ENCODE results near the gene CD48. TPM values are rescaled to one million over a fixed set of nuclear protein-coding genes. Genes with fewer than 3 reads are reported as not detected.

CD48 gene
- total and polyA plus RNA-seq, 4 donors, result 2.5 to 10.0 (median 5.1) TPM

DNA sequence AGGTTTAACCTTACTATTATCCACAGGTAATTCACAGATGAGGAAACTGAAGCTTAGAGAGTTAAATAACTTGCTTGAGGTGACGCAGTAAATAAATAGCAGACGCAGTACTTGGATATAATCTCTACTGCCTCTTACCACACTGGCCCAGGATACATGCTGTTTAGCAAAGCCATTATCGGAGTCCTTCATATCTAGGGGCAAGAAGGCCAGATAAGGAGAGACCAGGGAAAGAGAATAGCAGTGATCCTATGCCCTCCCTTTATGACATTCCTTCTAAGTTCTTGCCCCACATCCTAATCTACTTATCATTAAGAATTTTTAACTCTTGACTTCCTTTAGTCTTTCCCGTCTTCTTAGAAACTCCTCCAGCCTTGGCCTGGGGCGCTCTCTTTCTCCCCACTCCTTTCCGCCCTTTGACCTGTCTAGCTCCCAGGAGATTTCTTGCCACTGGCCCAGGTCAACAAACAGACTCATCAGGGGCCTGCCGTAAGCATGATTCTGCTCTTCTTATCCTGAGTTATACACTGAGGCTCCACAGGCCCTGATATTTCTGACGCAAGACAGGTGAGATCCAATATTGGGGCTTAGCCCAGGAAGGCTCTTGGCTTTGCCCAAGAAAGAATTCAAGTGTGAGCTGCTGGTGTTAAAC is 53.3 kb downstream of the CD48 start:
- Histone ChIP-seq H3K9me3 (ENCODE audit: control insufficient read depth in 4 of 4, low read length in 3 of 4) (no peaks in the 10 kb centered on the region), H3K4me3 (ENCODE audit: low read depth in 1 of 3, low read length in 3 of 3) (no peak overlapping the region), H3K27ac (ENCODE audit: low read depth in 1 of 2, low read length in 2 of 2) (no peak overlapping the region), H3K4me1 (ENCODE audit: control insufficient read depth in 4 of 4, insufficient read depth in 4 of 4, low read length in 3 of 4) (no peaks in the 10 kb centered on the region), H3K27me3 (ENCODE audit: control insufficient read depth in 4 of 4, insufficient read depth in 4 of 4, low read length in 3 of 4) (no peaks in the 10 kb centered on the region), H3K36me3 (ENCODE audit: control insufficient read depth in 4 of 4, insufficient read depth in 3 of 4, low read depth in 1 of 4, low read length in 3 of 4) (no peaks in the 10 kb centered on the region), H3K9ac (ENCODE audit: low read depth in 1 of 2, low read length in 2 of 2) (no peak overlapping the region)
- TF ChIP-seq, protein P1, sequence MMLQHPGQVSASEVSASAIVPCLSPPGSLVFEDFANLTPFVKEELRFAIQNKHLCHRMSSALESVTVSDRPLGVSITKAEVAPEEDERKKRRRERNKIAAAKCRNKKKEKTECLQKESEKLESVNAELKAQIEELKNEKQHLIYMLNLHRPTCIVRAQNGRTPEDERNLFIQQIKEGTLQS (IDR thresholded peaks at IDR 0.05), result no peak
- TF ChIP-seq TAF1 (conservative IDR thresholded peaks at IDR 0.05), result no peak
- TF ChIP-seq, protein P2, sequence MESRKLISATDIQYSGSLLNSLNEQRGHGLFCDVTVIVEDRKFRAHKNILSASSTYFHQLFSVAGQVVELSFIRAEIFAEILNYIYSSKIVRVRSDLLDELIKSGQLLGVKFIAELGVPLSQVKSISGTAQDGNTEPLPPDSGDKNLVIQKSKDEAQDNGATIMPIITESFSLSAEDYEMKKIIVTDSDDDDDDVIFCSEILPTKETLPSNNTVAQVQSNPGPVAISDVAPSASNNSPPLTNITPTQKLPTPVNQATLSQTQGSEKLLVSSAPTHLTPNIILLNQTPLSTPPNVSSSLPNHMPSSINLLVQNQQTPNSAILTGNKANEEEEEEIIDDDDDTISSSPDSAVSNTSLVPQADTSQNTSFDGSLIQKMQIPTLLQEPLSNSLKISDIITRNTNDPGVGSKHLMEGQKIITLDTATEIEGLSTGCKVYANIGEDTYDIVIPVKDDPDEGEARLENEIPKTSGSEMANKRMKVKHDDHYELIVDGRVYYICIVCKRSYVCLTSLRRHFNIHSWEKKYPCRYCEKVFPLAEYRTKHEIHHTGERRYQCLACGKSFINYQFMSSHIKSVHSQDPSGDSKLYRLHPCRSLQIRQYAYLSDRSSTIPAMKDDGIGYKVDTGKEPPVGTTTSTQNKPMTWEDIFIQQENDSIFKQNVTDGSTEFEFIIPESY (IDR thresholded peaks at IDR 0.05), result no peak
- no peak for TF ChIP-seq SP1 (IDR thresholded peaks at IDR 0.05)
- TF ChIP-seq, protein P3, sequence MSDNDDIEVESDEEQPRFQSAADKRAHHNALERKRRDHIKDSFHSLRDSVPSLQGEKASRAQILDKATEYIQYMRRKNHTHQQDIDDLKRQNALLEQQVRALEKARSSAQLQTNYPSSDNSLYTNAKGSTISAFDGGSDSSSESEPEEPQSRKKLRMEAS (IDR thresholded peaks at IDR 0.05), result no peak
- TF ChIP-seq YY1 (IDR thresholded peaks at IDR 0.05), result no peak
- TF ChIP-seq NR2F2 (IDR thresholded peaks at IDR 0.05), result no peak
- no peak for TF ChIP-seq HNF4A (conservative IDR thresholded peaks at IDR 0.05)
- no peak for TF ChIP-seq JUND (IDR thresholded peaks at IDR 0.05)
- TF ChIP-seq RXRA (IDR thresholded peaks at IDR 0.05), result no peak
- TF ChIP-seq GABPA (IDR thresholded peaks at IDR 0.05 in 1 of 2, conservative IDR thresholded peaks at IDR 0.05 in 1 of 2), result no peak
- no peak for TF ChIP-seq HNF4G (IDR thresholded peaks at IDR 0.05)
- TF ChIP-seq FOXA1 (IDR thresholded peaks at IDR 0.05), result no peak
- TF ChIP-seq, protein P4, sequence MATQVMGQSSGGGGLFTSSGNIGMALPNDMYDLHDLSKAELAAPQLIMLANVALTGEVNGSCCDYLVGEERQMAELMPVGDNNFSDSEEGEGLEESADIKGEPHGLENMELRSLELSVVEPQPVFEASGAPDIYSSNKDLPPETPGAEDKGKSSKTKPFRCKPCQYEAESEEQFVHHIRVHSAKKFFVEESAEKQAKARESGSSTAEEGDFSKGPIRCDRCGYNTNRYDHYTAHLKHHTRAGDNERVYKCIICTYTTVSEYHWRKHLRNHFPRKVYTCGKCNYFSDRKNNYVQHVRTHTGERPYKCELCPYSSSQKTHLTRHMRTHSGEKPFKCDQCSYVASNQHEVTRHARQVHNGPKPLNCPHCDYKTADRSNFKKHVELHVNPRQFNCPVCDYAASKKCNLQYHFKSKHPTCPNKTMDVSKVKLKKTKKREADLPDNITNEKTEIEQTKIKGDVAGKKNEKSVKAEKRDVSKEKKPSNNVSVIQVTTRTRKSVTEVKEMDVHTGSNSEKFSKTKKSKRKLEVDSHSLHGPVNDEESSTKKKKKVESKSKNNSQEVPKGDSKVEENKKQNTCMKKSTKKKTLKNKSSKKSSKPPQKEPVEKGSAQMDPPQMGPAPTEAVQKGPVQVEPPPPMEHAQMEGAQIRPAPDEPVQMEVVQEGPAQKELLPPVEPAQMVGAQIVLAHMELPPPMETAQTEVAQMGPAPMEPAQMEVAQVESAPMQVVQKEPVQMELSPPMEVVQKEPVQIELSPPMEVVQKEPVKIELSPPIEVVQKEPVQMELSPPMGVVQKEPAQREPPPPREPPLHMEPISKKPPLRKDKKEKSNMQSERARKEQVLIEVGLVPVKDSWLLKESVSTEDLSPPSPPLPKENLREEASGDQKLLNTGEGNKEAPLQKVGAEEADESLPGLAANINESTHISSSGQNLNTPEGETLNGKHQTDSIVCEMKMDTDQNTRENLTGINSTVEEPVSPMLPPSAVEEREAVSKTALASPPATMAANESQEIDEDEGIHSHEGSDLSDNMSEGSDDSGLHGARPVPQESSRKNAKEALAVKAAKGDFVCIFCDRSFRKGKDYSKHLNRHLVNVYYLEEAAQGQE (IDR thresholded peaks at IDR 0.05), result no peak
- TF ChIP-seq, protein P5, sequence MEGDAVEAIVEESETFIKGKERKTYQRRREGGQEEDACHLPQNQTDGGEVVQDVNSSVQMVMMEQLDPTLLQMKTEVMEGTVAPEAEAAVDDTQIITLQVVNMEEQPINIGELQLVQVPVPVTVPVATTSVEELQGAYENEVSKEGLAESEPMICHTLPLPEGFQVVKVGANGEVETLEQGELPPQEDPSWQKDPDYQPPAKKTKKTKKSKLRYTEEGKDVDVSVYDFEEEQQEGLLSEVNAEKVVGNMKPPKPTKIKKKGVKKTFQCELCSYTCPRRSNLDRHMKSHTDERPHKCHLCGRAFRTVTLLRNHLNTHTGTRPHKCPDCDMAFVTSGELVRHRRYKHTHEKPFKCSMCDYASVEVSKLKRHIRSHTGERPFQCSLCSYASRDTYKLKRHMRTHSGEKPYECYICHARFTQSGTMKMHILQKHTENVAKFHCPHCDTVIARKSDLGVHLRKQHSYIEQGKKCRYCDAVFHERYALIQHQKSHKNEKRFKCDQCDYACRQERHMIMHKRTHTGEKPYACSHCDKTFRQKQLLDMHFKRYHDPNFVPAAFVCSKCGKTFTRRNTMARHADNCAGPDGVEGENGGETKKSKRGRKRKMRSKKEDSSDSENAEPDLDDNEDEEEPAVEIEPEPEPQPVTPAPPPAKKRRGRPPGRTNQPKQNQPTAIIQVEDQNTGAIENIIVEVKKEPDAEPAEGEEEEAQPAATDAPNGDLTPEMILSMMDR (IDR thresholded peaks at IDR 0.05; ENCODE audit: low read depth, low read length, missing input control), result no peak
- 85% methylated on average over 8 of the region's 8 CpGs for WGBS
- DNase-seq (ENCODE audit: low spot score), result no peak

Measured in liver (tissue), 9 donors.